ENCODE data around the gene CNTFR. TPM values are rescaled to one million over a fixed set of nuclear protein-coding genes. Genes with fewer than 3 reads are reported as not detected.
"Not testable (repeated sequence)": the region's sequence is repeated elsewhere in the genome, so short reads cannot be mapped to it uniquely, and the experiment has no call there.

Gene CNTFR
- total RNA-seq = 14.0 TPM

- peak; percentile 49 for DNase-seq
These were observed at the start of gene CNTFR for GRCh38 chr9:34589636-34590380. TSS of gene CNTFR (minus strand) at chr9:34589724. CDS start at chr9:34568981, 20,743 bp downstream.

DNA sequence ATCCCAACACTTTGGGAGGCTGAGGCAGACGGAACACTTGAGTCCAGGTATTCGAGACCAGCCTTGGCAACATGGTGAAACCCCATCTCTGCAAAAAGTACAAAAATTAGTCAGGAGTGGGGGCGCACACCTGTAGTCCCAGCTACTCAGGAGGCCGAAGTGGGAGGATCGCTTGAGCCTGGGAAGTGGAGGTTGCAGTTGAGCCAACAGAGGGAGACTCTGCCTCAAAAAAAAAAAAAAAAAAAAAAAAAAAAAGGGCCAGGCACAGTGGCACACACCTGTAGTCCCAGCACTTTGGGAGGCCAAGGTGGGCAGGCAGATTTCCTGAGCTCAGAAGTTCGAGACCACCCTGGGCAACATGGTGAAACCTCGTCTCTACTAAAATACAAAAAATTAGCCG is 49.8 kb upstream of the CNTFR start:
- DNase-seq = not testable (repeated sequence)

DNA sequence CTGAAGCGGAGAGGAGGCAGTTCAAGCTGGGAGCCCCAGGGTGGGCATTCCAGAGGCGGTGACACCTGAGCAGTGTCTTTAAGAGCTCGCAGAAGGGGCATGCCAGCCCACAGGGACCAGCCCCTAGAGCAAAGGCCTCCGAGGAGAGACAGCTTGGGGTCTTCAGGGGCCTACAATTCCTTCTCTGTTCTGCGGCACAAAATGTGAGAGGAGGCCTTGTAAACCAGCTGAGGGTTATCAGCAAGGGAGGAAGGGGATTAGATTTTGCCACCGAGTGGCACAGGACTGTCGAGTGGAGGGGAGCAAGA is 48.6 kb upstream of the CNTFR start:
- no peak for DNase-seq

DNA sequence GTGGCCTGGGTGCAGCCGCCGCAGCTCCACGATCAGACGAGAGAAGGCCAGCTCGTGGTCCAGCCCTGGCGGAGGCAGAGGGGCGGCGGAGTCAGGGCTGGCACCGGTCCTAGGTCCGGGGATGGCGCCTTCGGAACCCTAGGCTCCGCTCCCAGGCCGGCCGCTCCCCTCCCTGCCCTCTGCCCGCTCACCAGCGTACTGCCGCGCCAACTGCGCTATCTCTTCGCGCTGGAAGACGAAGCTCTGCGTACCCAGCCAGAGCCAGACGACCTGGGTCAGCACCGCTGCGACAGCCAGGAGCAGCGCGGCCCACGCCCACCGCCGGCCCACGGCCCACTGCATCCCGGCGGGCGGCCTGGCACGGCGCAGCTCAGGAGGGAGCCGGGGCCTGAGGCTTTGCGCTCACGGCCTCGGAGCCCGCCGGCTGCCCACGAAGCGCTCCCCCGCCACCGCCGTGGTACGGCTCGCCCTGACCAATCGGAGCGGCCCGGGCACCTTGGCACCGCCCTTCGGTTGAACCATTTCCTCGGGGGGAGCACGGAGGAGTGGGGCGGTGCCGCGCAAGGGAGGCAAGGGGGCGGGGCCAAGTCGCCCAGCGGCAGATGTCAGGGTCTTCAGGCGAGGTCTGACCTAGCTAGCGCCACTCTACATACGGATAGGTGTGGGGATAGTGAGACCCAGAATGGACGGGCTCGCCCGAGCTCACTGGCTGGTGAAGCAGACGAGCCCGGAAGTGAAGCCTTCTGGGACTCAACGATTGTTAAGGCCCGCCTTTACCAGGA is 48.0 kb upstream of the CNTFR start, which contains the start of gene SIGMAR1:
Gene SIGMAR1, minus strand, starts transcription at position 432 of the 782 bp plus-strand sequence. Its CDS starts 90 bp downstream, at position 342.
- peak; percentile 88 for DNase-seq

- no peak for DNase-seq
These were observed 47.3 kb upstream of the CNTFR start for GRCh38 chr9:34636791-34637355.

GRCh38 chr9:34635556-34635955 is 46.0 kb upstream of the CNTFR start:
- DNase-seq = no peak

- DNase-seq = no peak
These were observed 45.2 kb upstream of the CNTFR start for GRCh38 chr9:34634551-34635248.

DNA sequence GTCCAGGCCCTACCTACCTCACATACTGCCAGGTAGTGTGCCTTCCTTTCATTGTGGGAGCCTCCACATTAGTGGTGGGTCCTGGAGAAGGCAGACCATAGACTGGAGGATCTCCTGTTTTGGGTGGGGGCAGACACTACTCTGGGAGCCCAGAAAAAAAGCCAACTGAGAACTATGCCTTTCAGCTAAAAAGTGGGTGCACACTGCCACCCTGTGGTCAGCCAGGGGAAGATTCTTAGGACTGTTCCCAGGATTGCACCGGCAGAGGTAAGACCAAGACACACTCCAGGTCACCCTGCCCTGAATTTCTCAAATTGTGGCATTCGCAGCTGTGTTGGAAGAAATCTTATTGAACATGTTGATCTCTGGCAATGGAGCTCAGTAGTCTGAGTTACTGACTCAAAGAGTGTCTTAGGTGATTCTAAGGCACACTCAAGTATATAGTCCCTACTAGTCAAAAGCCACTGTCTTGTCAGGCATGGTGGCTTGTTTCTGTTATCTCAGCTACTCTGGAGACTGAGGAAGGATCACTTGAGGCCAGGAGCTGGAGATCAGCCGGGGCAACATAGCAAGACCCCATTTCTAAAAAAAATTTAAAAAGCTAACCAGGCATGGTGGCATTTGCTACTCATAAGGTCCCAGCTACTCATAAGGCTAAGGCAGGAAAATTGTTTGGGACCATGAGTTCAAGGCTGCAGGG is 44.5 kb upstream of the CNTFR start:
- DNase-seq = peak; percentile 51

GRCh38 chr9:34633166-34633565 is 43.6 kb upstream of the CNTFR start:
- no peak for DNase-seq

DNA sequence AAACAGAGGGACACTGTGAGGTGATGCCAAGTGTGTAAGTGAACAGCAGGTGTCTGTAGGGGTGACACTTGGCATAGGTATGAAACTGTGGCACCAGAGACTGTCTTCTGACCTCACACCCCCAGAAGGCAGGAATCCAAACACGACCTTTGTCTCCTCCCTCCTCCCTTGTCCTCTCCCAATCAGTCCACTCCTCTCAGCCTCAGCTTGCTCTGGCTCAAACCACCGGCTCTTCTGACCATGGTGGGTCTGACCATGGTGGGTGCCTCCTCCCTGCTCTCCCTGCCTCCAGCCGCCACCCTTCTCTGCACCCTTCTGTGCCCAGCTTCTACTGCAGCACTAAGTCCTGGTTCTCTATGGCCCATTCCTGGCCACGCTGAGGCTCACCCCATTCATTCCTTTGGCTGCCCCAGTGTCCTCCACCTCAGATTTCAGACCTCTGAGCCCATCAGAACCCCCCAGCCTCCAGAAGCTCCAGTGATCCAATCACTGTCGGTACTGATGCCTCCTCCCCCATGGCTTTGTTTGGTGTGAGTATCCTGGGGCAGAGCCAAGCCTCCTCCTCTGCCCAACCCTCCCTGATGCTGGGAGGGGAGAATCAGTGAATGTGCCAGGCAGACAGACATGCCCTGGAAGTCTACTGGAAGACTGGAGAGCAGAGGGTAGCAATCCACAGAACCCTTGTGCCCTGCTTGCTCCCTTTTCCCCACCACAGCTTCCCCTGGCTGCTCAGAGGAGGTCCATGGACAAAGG is 41.1 kb upstream of the CNTFR start:
- DNase-seq = no peak

GRCh38 chr9:34629491-34629808 is 39.9 kb upstream of the CNTFR start:
- no peak for DNase-seq

DNA sequence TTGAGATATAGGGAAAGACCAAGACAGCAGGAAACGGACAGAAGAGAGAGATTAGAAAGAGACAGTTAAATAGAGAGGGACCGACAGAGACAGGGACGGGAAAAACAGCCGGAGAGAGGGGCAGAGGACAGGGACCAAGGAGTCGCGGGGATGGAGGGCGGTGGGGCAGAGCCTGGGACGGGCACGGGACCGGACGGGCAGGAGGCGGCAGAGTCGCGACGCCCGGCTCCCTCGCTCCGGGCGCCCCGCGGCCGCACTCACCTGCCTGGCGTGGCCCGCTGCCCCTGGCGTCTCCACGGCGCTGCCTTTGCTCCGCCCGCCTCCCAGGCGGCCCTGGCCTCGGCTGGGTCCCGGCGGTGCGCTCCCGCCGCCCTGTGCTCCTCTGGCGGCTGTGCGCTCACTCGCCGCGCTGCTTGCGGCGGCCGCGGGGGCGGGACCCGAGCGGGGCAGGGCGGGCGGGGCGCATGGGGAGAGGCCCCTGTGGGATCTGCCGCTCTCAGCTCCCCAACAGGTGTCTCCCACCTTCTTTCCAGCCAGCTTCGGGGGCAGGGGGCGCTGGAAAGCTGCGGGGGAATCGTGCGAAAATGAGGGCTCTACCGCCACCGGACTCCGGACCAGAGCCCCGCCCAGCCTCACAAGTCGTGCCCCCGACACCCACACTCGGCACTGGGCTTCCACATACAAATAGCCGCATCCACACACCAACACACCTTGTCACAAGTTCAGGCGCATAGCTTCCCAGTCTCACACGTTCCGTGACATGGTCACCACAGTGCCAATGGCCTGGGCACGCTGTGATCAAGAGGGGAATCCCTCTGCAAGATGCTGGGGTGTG is 39.3 kb upstream of the CNTFR start, which contains the start of gene ARID3C:
Gene ARID3C, minus strand, starts transcription at position 411 of the 835 bp plus-strand sequence. CDS start 1,052 bp downstream, outside the sequence.
- no peak for DNase-seq

GRCh38 chr9:34627716-34628655 is 38.5 kb upstream of the CNTFR start:
- no peak for DNase-seq

DNA sequence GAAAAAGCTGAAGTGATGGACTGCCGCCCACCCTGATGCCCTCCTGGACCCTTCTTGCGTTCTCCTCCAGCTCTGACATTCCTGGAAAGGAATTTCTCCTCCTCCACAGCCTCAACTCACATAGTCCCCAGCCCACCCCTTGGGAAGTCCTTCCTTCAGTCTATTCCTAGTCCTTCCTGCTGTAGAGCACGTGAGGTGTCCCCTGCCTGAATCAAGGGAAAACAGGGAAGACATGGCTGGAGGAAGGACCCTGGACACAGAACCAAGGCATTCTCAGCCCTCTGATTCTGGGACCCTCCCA is 35.6 kb upstream of the CNTFR start:
- no peak for DNase-seq

DNA sequence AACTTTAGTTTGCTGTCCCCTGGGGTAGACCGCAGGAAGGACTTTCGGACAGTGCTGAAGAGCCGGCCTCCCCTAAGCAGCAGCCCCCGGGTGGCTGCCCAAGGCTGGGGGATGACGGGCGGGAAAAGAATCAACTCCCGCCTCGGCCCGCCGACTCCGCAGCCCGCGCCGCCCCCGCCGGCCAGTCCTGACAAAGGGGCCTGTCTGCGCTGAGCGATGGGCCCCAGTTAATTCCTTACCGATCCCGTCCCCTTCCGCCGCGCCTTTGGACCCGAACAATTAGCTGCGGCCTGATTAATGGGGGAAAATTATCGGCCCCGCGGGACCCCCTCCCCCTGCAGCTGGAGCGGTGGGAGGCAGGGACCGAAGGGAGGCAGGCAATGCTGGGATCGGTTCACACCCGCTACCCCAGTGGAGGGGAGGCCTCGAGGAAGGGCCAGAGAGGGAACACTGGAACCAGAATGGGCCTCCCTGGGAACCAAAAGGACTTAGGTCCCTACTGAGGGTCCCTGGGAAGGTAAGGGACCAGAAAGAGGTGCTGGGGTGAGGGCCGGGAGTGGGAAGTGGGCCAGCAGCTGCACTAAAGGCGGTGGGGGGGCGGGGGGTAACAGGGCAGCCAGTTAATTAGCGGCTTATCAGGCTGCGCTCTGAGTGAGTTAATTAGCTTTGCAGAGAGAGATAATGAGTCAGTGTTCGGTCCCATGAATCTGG is 35.1 kb upstream of the CNTFR start:
- no peak for DNase-seq

- DNase-seq = no peak
These were observed 34.1 kb upstream of the CNTFR start for GRCh38 chr9:34623374-34624235.

- DNase-seq = peak; percentile 91
These were observed 30.8 kb upstream of the CNTFR start, which contains the start of gene DCTN3 for GRCh38 chr9:34620061-34620994. TSS of gene DCTN3 (minus strand) at chr9:34620495. CDS start at chr9:34620464, 31 bp downstream.

Data from occipital lobe (tissue), 2 donors.